Activated T-cell treated with anti-CD3 and anti-CD28 coated beads for 4 hours (primary cell): ENCODE data around the gene PRKAR2A.
"Not testable (repeated sequence)": the region's sequence is repeated elsewhere in the genome, so short reads cannot be mapped to it uniquely, and the experiment has no call there.

ENCODE experiments used
- DNase-seq: peaks from one replicate; pipeline ENCODE4 v3.0.0-alpha.2; 2020

PRKAR2A gene

DNA sequence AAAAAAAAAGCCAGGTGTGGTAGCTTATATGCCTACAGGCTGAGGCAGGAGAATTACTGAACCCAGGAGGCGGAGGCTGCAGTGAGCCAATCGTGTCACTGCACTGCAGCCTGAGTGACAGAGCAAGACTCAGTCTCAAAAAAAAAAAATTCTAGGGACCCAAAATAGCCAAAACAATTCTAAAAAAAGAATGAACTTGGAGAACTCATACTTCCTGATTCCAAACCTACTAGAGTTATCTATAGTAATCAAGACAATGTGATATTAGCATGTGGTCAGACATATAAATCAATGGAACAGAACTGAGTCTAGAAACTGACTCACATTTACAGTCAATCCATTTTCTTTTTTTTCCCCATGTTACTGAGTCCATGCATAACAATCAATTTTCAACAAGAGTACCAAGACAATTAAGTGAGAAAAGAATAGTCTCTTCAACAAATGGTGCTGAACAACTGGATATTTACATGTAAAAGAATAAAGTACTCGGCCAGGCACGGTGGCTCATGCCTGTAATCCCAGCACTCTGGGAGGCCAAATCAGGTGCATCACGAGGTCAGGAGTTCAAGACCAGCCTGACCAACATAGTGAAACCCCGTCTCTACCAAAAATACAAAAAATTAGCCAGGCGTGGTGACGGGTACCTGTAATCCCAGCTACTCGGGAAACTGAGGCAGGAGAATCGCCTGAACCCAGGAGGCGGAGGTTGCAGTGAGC is 11.9 kb downstream of the PRKAR2A start:
- no peak for DNase-seq

DNA sequence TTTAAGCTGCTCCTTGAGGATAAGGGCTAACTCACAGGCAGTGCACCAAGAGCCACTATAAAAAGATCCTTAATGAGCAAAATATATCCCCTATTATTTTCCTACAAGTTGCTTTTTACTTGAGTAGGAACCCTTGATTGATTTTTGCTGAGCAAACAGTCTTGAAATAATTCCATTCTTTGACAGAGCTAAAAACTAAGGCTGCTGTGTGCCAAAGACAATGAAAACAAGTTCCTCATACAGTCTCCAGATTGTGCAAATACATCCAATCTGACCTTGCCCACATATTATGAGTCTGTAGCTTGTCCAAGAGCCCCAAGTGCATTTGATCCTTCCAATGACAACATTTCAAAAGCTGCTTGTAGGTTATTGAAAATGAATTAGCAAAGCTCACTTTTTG is 15.0 kb downstream of the PRKAR2A start:
- DNase-seq: no peak

DNA sequence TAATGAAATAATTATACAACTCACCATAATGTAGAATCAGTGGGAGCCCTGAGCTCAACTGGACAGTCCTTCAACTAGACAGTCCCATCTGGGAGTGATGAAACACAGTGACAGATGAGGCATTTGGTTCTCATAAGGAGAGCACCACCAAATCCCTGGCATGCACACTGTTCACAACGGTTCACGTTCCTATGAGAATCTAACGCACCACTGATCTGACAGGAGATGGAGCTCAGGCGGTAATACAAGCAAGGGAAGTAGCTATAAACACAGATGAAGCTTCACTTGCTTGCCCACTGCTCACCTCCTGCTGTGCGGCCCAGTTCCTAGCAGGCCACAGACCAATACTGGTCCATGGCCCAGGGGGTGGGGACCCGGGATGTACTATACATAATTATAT is 17.0 kb downstream of the PRKAR2A start:
- DNase-seq: no peak

DNA sequence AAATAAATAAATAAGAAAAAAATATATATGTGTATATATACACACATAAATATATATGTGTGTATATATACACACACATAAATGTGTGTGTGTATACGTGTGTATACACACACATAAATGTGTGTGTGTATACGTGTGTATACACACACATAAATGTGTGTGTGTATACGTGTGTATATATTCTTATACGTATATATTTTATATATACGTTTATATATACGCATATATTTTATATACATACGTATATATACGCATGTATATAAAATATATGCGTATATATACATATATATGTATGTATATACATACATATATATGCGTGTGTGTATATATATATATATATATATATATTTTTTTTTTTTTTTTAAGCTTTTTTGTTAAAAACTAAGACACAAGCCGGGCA is 18.1 kb downstream of the PRKAR2A start:
- not testable (repeated sequence) for DNase-seq

DNA sequence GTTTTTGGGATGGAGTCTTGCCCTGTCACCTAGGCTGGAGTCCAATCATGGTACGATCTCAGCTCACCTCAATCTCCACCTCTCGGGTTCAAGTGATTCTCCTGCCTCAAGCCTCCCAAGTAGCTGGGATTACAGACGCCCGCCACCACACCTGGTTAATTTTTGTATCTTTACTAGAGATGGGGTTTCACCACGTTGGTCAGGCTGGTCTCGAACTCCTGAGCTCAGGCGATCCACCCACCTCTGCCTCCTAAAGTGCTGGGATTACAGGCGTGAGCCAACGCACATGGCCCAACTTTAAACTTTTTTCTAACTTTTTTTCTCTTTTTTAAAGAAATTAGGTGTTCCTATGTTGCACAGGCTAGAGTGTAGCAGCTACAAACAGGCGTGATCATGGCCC is 19.8 kb downstream of the PRKAR2A start:
- DNase-seq: not testable (repeated sequence)

DNA sequence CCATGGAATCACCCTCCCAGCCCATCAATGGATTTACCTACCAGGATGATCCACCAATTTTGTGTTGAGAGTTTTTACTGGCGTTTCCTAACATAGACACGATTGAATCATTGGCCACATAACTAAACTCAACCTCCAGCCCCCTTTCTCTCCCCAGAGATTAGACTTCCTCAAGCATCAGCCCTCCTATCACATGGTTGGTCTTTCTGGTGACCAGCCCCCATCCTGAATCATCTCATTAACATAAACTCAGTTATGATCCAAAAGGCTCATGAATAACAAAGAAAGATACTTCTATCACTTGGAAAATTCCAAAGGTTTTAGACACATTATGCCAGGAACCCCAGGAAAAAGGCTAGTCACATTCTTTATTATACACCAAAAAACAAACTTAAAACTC is 21.2 kb downstream of the PRKAR2A start:
- no peak for DNase-seq

DNA sequence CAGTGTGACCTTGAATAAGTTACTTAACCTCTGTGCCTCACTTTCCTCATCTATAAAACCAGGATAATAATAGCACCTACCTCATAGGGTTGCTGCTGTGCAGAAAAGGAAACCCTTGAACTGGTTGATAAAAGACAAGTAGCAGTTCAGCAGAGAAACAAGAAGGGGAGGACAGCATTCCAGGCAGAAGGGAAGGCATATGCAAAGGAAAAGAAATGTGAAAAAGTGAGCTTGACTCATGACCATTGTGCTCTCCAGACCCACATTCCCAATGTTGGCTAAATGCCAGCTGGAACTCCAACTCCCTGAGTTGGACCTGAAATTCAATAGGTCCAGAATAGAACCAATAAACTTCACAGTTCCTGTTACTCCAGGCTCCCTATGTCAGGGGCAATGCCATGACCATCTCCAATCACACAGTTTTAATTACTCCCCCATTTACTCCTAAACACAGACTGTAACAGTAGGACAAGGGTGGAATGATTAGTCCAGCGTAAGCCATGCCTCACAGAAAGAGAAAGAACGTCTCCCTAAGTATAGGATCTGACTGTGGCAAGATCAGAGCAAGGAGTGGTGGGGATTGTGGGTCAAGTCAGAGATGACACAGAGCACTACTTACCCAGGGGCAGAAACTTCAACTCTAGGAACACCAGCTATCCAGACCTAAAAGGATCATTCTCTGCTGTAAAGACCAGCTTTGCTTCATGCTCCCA is 26.9 kb downstream of the PRKAR2A start:
- no peak for DNase-seq

DNA sequence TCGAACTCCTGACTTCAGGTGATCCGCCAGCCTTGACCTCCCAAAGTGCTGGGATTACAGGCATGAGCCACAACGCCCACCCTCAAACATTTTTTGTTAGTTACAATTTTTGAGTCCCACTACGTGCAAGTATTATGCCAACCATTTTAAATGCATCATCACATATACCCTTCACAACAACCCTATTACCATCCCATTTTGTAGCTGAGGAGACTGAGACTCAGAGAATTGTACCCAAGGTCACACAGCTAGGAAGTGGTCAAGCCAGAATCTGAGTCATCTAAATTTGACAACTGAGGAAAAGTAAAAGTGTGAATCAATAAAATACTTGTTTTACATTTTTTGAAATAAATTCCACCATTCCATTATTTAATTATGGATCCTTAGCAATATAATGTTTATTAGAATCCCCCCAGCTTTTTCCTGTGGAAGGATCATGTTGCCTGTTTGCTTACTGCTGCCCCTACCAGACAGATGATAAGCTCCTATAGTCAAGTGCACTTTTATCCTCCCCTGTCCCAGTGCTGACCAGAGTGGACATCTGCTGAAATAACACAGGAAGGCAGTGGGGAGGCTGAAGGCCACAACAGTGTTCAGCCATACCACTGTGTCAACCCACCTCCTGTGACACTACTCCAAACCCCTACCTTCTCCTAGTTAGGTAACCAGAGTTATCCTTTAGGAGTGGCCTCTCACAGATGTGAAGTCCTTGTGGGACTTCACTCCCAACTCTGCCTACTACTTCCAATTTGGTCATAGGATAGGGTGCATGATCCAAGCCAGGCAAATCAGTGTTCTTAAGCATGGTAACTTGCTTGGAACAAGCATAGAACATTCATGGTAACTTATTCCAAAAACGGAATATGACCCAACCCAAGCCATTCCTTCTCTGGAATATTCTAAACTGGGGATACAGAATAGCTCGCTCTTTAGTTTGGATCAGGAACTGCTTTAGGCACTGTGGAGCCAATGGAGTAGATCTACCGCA is 28.1 kb downstream of the PRKAR2A start:
- DNase-seq: no peak

DNA sequence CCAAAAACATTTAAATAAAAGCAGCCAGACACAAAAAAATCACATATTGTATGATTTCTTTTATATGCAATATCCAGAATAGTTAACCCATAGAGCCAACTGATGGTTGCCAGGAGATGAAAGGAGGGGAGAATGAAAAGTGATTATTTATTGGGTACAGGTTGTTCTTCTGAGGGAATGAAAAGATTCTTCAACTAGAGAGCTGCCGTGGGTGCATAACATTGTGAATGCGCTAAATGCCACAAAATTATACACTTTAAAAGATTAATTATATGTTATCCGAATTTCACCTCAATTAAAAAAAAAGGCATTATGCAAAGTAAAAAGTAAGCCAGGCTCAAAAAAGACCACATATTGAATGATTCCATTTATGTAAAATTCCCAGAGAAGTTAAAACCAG is 36.1 kb downstream of the PRKAR2A start:
- DNase-seq: no peak

DNA sequence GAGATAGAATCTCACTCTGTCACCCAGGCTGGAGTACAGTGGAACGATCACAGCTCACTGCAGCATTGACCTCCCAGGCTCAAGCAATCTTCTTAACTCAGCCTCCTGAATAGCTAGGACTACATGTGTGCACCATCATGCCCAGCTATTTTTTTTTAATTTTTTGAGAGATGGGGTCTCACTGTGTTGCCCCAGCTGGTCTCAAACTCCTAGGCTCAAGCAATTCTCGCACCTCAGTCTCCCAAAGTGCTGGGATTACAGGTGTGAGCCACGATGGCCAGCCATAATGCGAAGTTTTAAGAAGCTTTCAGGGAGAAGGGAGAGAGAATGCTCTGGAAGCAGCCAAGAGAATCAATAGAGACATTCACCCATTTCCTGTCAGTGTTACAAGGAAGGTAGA is 42.7 kb downstream of the PRKAR2A start:
- no peak for DNase-seq

DNA sequence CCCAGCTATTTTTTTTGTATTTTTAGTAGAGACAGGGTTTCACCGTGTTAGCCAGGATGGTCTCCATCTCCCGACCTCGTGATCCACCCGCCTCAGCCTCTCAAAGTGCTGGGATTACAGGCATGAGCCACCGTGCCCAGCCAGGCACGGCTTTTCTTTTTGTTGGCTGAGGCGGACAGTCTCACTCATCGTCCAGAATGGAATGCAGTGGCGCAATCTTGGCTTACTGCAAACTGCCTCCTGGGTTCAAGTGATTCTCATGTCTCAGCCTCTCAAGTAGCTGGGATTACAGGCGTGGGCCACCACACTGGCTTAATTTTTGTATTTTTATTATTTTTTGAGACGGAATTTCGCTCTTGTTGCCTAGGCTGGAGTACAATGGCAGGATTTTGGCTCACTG is 46.8 kb downstream of the PRKAR2A start:
- not testable (repeated sequence) for DNase-seq

DNA sequence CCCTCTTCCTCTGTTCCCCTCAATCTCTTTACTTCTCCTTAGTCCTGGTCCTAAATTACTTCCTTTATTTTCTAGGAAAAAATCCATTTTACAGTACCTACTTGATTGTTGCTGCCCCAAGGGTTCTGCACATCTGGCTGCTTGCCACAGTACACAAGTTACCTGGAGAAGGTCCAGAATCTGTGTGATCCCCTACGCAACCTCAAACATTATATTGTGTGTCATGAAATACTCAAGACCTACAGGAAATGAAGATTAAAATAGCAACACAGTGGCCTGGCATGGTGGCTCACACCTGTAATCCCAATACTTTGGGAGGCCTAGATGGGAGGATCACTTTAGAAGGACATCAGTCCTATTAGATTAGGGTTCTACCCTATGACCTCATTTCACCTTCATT is 48.7 kb downstream of the PRKAR2A start:
- no peak for DNase-seq

DNA sequence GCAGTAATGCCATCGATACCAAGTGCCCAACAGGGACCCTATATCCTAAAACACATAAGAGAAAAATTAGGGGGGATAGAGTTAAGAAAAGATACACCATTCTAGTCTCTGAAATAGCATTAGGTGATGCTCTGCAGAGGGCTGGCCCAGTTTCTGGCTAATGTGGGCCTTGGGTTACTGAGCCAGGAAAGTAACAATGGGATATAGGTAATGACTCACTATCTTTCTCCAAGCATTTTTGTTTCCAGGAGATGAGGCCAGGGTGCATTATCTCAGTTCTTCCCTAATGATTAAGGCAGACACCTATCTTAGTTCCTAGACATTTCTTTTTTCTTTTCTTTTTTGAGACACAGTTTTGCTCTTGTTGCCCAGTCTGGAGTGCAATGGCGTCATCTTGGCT is 50.0 kb downstream of the PRKAR2A start:
- no peak for DNase-seq

DNA sequence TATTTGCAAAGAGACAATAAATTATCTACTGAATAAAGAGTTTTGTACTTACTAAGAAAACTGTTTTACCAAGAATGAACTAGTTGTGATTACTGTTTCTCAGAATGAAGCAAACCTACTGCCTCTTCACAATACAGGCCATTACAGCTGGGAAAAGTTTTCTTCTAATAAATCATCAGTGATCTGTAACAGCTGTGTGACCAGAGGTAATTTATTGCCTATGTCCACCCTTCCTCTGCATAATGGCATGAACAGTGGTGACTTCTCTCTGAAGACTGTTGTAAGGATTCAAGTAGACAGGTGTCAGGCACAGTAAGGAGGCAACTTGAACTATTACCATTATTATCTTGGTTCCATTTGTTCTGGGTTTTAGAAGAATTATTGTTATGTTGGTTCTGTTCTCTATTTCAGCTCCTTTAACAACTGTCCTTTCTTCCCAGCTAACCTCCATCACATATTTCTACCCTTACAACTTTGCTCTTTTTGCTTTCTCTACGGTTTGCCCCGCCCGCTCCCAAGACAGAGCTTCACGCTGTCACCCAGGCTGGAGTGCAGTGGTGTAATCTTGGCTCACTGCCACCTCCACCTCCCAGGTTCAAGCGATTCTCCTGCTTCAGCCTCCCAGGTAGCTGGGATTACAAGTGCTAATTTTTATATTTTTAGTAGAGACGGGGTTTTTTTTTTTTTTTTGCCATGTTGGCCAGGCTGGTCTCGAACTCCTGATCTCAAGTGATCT is 51.5 kb downstream of the PRKAR2A start:
- DNase-seq: no peak

DNA sequence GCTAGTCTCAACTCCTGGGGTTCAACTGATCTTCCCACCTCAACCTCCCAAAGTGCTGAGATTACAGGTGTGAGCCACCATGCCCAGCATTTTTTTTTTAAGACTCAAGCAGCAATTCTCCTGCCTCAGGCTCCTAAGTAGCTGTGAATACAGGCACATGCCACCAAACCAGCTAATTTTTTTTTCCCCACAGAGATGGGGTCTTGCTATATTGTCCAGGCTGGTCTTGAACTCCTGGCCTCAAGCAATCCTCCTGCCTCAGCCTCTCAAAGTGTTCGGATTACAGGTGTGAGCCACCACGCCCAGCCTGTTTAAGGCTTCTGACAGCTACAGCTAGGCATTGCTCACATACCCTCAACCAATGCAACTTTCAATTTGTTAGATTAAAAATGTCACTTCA is 54.2 kb downstream of the PRKAR2A start:
- not testable (repeated sequence) for DNase-seq

DNA sequence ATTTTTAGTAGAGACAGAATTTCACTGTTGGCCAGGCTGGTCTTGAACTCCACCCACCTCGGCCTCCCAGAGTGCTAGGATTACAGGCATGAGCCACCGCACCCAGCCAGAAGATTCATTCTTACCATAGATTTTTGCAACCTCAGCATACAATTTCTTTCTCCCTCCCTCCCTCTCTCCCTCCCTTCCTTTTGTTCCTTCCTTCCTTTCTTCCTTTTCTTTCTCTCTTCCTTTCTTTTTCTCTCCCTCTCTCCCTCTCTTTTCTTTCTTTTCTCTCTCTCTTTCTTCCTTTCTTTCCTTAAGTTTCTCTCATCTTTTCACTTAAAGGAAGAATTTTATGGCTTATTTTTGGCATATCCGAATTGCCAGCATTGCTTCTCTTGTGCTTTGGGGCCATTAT is 58.0 kb downstream of the PRKAR2A start:
- DNase-seq: no peak

DNA sequence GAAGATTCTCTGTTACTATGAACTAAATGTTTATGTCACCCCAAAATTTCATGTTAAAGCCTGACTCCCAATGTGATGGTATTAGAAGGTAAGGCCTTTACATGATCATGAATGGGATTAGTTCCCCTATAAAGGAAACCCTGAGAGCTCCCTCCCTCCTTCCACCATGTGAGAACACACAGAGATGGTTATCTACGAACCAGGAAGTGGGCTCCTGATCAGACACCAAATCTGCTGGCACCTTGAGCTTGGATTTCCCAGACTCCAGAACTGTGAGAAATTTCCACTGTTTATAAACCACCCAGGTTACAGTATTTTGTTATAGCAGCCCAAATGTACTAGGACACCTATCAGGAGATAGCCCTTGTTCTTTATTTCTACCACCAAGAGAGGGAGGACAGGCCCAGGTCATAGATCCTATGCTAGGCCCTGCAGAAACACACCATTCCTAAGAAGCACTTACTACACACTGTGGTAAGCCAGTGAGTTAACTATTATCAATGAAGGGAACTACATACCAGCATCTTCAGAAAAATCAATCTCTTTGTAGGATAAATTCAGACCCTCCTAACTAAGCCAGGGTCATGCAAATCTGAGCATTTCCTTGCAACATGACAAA is 59.0 kb downstream of the PRKAR2A start:
- DNase-seq: no peak

DNA sequence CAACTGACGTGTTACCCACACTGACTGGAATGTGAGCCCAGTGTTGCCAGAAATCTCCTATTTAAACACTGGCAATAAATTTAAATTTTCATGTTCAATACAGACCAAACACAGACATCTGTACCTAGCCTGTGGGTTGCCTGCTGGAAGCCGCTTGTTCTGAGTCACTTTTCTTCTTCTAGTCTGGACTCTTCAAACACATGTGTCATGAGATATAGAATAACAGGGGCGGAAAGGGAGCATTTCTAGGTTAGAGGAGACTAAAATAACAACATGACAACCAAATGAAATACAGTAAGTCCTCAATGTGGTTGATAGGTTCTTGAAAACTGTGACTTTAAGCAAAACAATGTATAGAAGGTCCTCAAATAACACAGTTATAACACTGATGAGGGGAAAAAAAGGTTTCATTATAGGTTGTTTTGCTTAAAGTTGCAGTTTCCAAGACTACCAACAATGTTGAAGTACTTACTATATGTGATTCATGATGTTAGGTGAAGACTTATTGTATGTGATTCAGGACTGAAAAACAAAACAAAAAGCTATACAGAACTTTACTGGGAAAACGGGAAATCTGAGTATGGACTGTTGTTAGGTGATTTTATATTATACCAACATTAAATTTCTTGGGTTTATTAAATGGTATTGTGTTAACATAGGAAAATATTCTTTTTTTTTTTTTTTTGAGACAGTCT is 63.1 kb downstream of the PRKAR2A start:
- DNase-seq: no peak

DNA sequence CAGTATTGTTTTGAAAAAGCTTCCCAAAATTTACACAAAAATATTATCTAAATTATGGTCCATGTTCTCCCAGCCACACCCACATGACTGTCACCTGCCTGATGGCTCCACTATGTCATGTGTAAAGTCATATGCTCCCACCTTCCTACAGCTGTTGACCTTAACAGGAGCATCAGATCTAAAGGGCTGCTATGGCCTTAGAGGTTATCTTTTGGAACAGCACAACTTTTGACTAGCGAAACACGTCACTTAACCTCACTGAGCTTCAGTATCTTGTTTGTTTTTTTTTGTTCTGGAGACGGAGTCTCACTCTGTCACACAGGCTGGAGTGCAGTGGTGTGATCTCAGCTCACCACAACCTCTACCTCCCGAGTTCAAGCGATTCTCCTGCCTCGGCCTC is 64.4 kb downstream of the PRKAR2A start:
- no peak for DNase-seq

DNA sequence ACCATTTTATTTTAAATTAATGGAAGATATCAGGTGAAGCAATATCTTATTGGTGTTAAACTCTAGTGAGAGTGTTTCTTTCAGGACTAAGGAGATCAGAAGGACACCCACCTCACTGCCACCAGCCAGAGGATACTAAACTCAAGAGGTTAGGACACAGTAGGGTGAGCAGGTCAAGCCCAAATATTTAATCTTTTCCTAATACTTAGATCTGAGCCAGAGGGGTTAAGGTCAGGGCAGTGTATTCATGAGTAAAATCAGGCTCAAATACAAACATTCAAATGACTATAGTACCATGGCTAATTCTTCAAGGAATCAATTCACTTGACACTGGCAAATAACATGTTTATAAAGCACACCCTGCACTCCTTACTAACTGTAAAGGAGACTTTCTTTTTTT is 65.6 kb downstream of the PRKAR2A start:
- DNase-seq: no peak

DNA sequence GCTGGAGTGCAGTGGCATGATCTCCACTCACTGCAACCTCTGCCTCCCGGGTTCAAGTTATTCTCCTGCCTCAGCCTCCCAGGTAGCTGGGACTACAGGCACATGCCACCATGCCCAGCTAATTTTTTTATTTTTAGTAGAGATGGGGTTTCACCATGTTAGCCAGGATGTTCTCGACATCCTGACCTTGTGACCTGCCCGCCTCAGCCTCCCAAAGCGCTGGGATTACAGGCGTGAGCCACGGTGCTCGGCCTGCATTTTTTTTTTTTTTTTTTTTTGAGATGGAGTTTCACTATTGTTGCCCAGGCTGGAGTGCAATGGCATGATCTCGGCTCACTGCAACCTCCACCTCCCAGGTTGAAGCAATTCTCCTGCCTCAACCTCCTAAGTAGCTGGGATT is 69.1 kb downstream of the PRKAR2A start:
- not testable (repeated sequence) for DNase-seq

DNA sequence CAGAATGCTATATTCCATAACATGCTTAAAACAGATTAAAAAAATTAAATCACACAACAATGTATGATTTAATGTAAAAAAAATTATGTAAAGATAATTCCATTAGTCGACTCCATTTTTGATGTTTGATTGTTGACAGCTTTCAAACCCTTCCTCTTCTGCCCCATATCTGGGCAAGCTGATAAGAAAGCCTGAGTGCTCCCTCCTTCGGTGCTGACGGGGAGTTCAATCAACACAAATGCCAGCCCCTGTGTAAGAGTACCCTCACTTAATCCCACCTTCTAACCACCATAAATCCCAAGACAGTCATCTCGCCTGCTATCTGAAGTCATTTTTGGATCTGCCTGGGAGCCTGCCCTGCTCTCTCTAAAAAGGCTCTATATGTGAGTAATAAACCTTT is 70.8 kb downstream of the PRKAR2A start:
- no peak for DNase-seq
